Measurements from ENCODE around the gene NAGA. TPM values are rescaled to one million over a fixed set of nuclear protein-coding genes. Genes with fewer than 3 reads are reported as not detected.

NAGA gene
- total RNA-seq, 1 donor from 2014 or later, result 26.0 TPM

GRCh38 chr22:42090596-42091454 is 20.2 kb upstream of the NAGA start, which contains the start of gene NDUFA6:
TSS of gene NDUFA6 (minus strand) at chr22:42090772. CDS start at chr22:42090744, 28 bp downstream.
- H3K9me3 Mint-ChIP-seq (ENCODE audit: unreplicated experiment), result no peaks in the 10 kb centered on the region
- DNase-seq (ENCODE audit: low spot score), result peak; percentile 99
- peak within 1 kb of the TSS; percentile 96 for H3K27ac Mint-ChIP-seq (ENCODE audit: unreplicated experiment)
- TF ChIP-seq, protein P1, sequence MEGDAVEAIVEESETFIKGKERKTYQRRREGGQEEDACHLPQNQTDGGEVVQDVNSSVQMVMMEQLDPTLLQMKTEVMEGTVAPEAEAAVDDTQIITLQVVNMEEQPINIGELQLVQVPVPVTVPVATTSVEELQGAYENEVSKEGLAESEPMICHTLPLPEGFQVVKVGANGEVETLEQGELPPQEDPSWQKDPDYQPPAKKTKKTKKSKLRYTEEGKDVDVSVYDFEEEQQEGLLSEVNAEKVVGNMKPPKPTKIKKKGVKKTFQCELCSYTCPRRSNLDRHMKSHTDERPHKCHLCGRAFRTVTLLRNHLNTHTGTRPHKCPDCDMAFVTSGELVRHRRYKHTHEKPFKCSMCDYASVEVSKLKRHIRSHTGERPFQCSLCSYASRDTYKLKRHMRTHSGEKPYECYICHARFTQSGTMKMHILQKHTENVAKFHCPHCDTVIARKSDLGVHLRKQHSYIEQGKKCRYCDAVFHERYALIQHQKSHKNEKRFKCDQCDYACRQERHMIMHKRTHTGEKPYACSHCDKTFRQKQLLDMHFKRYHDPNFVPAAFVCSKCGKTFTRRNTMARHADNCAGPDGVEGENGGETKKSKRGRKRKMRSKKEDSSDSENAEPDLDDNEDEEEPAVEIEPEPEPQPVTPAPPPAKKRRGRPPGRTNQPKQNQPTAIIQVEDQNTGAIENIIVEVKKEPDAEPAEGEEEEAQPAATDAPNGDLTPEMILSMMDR (IDR thresholded peaks at IDR 0.05; ENCODE audit: unreplicated experiment), result peak; percentile 64
- H3K4me3 Mint-ChIP-seq (ENCODE audit: unreplicated experiment), result peak within 1 kb of the TSS; percentile 97
- H3K27me3 Mint-ChIP-seq (ENCODE audit: unreplicated experiment), result peaks cover 2% of the 10 kb centered on the region
- peaks cover 12% of the 10 kb centered on the region for H3K36me3 Mint-ChIP-seq (ENCODE audit: low read depth, unreplicated experiment)
- H3K4me1 Mint-ChIP-seq (ENCODE audit: unreplicated experiment), result peaks cover 12% of the 10 kb centered on the region

DNA sequence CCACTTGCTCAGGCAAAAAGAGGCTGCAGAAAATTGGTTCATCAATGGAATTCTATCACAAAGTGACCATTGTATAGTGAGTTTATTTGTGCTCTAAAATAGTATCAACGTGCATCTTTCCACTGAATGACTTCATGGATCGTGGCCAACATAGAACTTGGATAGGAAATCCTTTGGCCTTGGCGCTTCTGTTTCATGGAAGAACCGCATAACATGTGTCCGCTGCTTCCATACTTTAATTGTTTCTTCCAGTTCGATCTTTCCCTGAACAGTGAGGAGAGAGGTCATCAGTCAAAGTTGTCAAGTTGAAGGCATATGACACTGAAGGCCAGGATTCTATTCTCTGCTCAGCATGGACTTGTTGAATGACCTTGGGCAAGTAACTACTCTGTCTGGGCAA is 15.4 kb upstream of the NAGA start:
- Mint-ChIP-seq H3K4me3 (ENCODE audit: unreplicated experiment) (peak overlapping the region; percentile 31), H3K4me1 (ENCODE audit: unreplicated experiment) (peaks cover 8% of the 10 kb centered on the region), H3K9me3 (ENCODE audit: unreplicated experiment) (no peaks in the 10 kb centered on the region), H3K27me3 (ENCODE audit: unreplicated experiment) (peaks cover 2% of the 10 kb centered on the region), H3K36me3 (ENCODE audit: low read depth, unreplicated experiment) (peaks cover 26% of the 10 kb centered on the region), H3K27ac (ENCODE audit: unreplicated experiment) (no peak overlapping the region)
- TF ChIP-seq, protein P1 (IDR thresholded peaks at IDR 0.05; ENCODE audit: unreplicated experiment), result no peak
- DNase-seq (ENCODE audit: low spot score), result no peak

DNA sequence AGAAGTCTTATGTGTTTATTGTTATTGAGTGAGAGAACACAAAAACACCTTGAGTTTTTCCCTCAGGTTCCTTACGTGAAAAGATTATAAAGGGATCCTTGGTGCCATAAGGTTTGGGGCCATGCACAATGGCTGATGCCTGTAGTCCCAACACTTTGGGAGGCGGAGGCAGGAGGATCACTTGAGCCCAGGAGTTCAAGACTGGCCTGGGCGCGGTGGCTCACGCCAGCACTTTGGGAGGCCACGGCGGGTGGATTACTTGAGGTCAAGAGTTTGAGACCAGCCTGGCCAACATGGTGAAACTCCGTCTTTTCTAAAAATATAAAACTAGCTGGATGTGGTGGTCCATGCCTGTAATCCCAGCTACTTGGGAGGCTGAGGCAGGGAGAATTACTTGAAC is 14.3 kb upstream of the NAGA start:
- Mint-ChIP-seq H3K27me3 (ENCODE audit: unreplicated experiment) (peaks cover 2% of the 10 kb centered on the region), H3K4me1 (ENCODE audit: unreplicated experiment) (peaks cover 15% of the 10 kb centered on the region), H3K9me3 (ENCODE audit: unreplicated experiment) (no peaks in the 10 kb centered on the region), H3K4me3 (ENCODE audit: unreplicated experiment) (no peak overlapping the region), H3K36me3 (ENCODE audit: low read depth, unreplicated experiment) (peaks cover 26% of the 10 kb centered on the region), H3K27ac (ENCODE audit: unreplicated experiment) (no peak overlapping the region)
- TF ChIP-seq, protein P1 (IDR thresholded peaks at IDR 0.05; ENCODE audit: unreplicated experiment), result no peak
- DNase-seq (ENCODE audit: low spot score), result no peak

- H3K4me3 Mint-ChIP-seq (ENCODE audit: unreplicated experiment), result no peak overlapping the region
- peaks cover 5% of the 10 kb centered on the region for H3K27me3 Mint-ChIP-seq (ENCODE audit: unreplicated experiment)
- TF ChIP-seq, protein P1 (IDR thresholded peaks at IDR 0.05; ENCODE audit: unreplicated experiment), result no peak
- H3K36me3 Mint-ChIP-seq (ENCODE audit: low read depth, unreplicated experiment), result peaks cover 17% of the 10 kb centered on the region
- no peak for DNase-seq (ENCODE audit: low spot score)
- H3K27ac Mint-ChIP-seq (ENCODE audit: unreplicated experiment), result no peak overlapping the region
- peaks cover 19% of the 10 kb centered on the region for H3K4me1 Mint-ChIP-seq (ENCODE audit: unreplicated experiment)
- no peaks in the 10 kb centered on the region for H3K9me3 Mint-ChIP-seq (ENCODE audit: unreplicated experiment)
These were observed 12.5 kb upstream of the NAGA start for GRCh38 chr22:42083119-42083518.

DNA sequence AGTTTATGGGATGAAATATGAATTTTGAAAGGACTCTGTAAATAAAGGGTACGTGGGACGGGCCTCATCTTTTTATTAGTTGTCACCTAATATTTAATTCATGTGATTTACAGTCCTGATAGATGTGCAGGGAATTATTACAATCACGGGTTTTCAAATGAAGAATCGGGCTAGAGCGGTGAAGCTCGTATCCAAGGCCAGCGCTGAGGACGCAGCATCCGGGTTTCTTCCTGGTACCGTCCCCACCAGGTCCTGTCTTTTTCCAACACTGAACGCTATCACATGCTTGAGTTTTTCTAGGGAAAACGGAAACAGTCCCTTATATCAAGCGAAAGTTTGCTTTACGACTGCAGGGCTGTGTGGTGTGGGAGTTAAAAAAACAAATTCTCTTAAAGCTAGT is 9.7 kb upstream of the NAGA start:
- peak overlapping the region; percentile 84 for H3K27ac Mint-ChIP-seq (ENCODE audit: unreplicated experiment)
- TF ChIP-seq, protein P1 (IDR thresholded peaks at IDR 0.05; ENCODE audit: unreplicated experiment), result no peak
- no peak for DNase-seq (ENCODE audit: low spot score)
- peaks cover 14% of the 10 kb centered on the region for H3K36me3 Mint-ChIP-seq (ENCODE audit: low read depth, unreplicated experiment)
- peaks cover 25% of the 10 kb centered on the region for H3K4me1 Mint-ChIP-seq (ENCODE audit: unreplicated experiment)
- H3K4me3 Mint-ChIP-seq (ENCODE audit: unreplicated experiment), result peak overlapping the region; percentile 97
- H3K9me3 Mint-ChIP-seq (ENCODE audit: unreplicated experiment), result no peaks in the 10 kb centered on the region
- H3K27me3 Mint-ChIP-seq (ENCODE audit: unreplicated experiment), result peaks cover 5% of the 10 kb centered on the region
